NCI-H510A (cell line): ENCODE measurements around the gene BSPRY.
"Not testable (repeated sequence)": the region's sequence is repeated elsewhere in the genome, so short reads cannot be mapped to it uniquely, and the experiment has no call there.

Experiments
- DNase-seq: peaks from one replicate; lab custom pipeline; 2025; lab: John Stamatoyannopoulos, UW

Gene BSPRY

DNA sequence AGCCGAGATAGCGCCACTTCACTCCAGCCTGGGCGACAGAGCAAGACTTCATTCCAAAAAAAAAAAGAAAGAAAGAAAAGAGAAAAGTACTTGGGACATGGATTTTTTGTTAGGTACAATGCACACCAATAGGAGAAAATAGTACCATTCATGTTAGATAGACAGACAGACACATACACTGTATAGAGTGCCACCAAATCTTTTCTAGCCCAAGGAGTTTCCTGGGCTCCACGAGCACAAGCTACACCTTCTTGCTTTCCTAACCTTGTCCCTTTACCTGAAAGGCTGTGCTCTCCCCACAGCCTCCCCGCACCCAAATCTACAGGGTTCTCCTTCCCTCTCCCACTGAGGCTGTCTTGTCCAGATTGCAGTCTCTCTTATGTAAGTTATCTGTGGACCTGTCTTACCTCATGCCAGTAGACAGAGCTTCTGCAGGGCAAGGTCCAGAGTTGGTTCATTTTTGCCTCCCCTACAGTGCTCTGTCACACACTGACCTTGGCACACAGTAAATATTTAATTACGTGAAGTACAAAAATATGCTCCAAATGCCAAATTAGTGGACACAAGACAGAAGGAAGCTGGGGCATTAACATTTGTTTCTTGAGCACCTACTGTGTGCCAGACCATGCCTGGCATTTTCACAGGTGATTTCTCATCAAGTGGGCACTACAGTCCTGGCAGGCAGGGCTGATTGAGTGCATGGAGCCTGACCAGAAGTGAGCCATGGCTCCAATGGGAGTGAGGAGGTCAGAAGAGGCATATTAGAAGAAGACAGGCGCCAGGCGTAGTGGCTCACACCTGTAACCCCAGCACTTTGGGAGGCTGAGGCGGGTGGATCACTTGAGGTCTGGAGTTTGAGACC lies 45.9 kb downstream of the BSPRY start:
- no peak for DNase-seq

DNA sequence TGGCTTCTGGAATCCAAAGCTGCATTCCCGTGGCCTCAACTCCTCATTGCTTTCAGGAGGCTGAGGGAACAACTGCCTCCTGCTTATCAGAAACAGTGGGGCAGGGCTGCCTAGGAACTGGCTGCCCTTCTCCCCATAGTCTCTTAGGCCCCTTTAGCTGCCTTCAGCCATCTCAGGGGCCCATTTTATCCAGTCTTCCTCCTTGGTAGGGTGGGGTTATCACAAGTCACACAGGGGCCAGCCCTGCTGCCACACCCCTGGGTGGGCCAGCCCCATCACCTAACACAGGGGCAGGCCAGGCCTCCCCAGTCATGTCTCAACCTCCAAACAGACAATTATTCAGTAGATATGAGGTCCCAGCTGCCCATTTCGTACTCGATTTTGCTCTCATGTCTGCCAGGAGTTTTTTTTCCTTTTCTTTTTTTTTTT lies 47.9 kb downstream of the BSPRY start:
- DNase-seq = no peak

DNA sequence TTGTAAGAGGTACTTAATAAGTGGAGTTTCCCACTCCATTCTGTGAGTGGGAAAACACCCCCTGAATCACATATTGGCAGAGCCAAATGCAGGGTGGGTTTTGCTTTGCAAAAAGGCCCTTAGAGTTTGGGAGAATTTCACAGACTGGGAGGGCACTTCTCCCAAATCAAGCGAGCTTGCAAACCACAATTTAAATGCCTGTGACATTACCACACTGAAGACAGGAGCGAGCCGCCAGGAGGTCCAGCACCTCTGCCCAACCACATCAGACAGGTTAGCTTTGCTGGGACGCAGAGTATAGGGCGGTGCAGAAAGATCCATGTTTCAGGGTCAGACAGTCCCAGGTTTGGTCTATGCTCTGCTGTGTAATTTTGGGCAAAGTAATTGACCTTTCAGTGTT lies 49.5 kb downstream of the BSPRY start:
- DNase-seq = no peak

GRCh38 chr9:113399646-113400200 lies 50.4 kb downstream of the BSPRY start:
- no peak for DNase-seq

DNA sequence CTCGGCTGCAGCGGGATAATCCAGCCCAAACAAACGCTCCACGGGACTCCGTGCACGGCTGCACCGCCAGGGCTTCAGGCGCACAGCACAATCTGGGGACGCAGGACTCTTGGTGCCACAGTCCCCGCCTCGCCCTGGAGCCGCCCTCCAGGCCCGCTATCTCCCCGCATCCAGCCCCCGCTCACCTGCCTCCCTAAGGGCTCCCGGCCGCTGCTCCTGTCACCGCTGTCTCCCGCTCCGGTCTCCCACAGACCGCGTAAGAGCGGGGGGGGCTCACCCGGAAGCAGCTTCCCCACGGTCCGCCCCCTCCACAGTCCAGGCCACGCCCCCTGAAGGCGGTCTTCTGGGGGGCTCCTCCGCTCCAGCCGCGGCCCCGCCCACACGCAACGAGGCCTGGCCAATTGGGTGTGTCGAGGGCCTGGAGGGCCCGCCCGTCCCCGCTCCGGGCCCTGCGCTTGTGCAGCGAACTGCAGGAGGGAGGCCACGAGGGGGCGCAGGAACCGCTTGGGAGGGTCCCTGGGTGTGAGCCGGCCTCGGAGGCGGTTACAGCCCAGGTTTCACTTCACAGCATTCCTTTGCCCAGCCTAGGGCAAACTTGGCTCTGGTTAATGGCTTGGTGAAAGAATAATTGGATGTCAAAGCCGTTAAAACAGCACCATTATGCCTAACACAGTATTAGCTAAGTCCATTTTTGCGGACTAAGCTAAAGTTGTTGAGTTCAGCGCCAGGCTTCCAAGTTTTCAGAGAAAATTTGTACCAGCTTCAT lies 51.9 kb downstream of the BSPRY start, which contains the start of gene ALAD:
ALAD (minus strand) TSS at position 258 of the 766 bp plus-strand sequence. CDS start 7,725 bp downstream, outside the sequence.
- peak; percentile 96 for DNase-seq

- no peak for DNase-seq
Measured at GRCh38 chr9:113403646-113404045, 54.3 kb downstream of the BSPRY start.

DNA sequence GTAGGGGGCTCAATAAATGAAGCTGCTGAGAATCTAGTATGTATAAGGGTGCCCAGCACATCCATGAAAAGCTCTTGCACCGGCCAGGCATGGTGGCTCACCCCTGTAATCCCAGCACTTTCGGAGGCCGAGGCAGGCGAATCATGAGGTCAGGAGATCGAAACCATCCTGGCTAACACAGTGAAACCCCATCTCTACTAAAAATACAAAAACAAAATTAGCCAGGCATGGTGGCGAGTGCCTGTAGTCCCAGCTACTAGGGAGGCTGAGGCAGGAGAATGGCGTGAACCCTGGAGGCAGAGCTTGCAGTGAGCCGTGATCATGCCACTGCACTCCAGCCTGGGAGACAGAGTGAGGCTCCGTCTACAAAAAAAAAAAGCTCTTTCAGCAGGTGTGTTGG lies 57.0 kb downstream of the BSPRY start:
- DNase-seq = not testable (repeated sequence)

DNA sequence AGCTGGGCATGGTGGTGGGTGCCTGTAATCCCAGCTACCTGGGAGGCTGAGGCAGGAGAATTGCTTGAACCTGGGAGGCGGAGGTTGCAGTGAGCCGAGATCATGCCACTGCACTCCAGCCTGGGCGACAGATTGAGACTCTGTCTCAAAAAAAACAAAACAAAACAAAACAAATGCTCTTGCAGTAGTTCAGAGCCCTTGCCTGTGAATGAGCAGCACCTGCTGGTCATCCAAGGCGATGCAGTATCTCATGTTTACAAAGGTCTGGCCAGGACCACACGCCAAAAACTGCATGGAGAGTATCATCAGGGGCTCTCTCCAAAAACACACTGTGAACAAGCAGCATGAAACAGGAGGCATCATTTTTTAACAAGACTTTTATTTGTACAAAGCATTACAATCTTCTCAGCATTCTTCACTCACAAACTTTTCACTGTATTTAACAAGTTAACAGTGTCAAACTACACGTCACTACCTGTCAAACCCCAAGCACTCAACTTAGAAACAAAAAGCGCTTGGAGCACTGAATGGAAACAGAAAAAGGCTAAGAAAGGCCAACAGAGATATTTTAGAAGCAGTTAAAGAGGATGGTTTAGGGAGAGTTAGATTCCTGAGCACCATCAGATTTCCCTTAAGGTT lies 57.7 kb downstream of the BSPRY start:
- peak; percentile 6 for DNase-seq

DNA sequence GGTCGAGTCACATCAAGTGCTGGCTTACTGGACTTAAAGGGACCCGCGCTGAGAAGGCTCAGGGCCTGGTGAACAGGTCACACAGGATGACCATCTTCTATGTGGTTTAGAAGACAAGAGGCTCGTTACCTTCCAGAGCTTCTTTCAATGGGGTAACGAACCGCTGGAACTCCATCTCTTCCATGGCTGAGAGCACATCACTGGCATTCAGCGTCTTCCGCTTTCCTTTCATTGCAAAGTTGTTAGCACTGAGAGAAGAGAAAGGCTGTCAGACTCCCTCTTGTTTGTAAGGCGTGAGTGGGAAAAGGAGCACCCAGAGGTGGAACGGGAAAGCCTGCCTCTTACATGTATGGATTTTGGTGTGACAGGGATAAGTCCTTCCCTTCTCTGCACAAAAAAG lies 60.1 kb downstream of the BSPRY start:
- DNase-seq = no peak

DNA sequence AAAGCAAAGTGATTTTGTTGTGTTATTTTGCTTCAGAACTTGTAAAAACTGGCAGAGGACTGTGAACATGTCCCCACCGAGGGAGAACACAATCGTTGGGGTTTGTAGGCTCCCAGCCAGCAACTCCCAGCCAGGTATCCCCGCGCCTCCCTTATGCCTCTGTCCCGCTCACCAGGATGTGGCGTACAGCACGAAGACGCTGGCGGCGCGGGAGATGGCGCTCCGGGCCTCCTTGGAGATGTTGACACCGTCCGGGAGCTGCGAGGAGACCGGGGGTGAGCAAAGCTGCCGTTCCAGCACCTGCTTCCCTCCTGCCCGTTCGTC lies 60.5 kb downstream of the BSPRY start:
- no peak for DNase-seq

GRCh38 chr9:113410207-113410864 lies 61.0 kb downstream of the BSPRY start, which contains the start of the genes C9orf43 and POLE3:
Gene C9orf43 (plus strand): TSS chr9:113410747. CDS start chr9:113413494, 2,747 bp downstream.
Gene POLE3 (minus strand): TSS chr9:113410675. CDS start chr9:113410293, 382 bp downstream.
- DNase-seq = peak; percentile 96

DNA sequence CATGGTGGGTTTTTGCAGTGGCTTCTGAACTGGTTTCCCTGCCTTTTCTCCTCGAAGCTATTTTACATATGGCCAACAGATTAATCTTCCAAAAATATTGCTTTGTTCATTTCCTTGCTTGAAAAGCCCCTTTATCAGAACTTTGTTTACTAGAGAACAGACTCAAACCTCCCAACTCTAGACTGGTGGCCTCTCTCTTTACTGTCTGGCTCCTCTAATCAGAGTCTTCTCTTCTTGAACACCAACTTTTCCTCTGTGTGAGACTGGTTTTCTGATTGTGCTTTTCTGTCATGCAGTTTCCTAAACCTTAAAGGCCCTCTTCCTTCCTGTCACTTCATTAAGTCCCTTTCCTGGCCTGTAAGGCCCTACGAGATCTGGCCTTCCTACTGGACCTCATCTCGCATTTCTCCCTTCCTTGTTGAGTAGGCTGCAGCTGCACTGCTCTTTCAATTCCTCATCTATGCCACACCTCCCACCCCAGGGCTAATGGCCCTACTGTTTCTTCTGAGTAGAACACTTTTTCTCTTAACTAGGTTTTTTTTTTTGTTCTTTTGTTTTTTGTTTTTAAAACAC lies 66.9 kb downstream of the BSPRY start:
- DNase-seq = no peak

- no peak for DNase-seq
Measured at GRCh38 chr9:113417370-113417769, 68.0 kb downstream of the BSPRY start.
